KMS-11 (cell line): ENCODE measurements around the gene DIP2C.

Experiments
- H2AFZ ChIP-seq: fragments of 200-600 bp; sonication (generic); 2 replicates; pipeline ENCODE4 v1.6.1; 2016; ENCODE audit warnings: antibody characterized with exemption, mixed run types, low read depth
- H3K27ac ChIP-seq: fragments of 200-600 bp; sonication (generic); 2 replicates; pipeline ENCODE4 v1.6.1; 2016; ENCODE audit warnings: mild to moderate bottlenecking, mixed run types
- H3K27me3 ChIP-seq: fragments of 200-600 bp; sonication (generic); 2 replicates; pipeline ENCODE4 v1.6.1; 2017; ENCODE audit warnings: mild to moderate bottlenecking, low read depth, mixed run types, moderate library complexity; ENCODE audit not compliant: insufficient read depth
- H3K36me3 ChIP-seq: fragments of 200-600 bp; sonication (generic); 2 replicates; pipeline ENCODE4 v1.6.1; 2017; ENCODE audit warnings: mild to moderate bottlenecking, mixed run types; ENCODE audit not compliant: insufficient read depth
- H3K4me1 ChIP-seq: fragments of 200-600 bp; sonication (generic); 2 replicates; pipeline ENCODE4 v1.6.1; 2016; ENCODE audit warnings: mild to moderate bottlenecking, low read depth, mixed run types; ENCODE audit not compliant: poor library complexity, severe bottlenecking
- H3K4me2 ChIP-seq: fragments of 200-600 bp; sonication (generic); 2 replicates; pipeline ENCODE4 v1.7.0; 2016; ENCODE audit warnings: mild to moderate bottlenecking, mixed run types
- H3K4me3 ChIP-seq: fragments of 200-600 bp; sonication (generic); IDR thresholded peaks from 2 replicates; pipeline ENCODE4 v1.6.1; 2017; ENCODE audit warnings: low read depth, low read length, mixed read lengths; ENCODE audit not compliant: insufficient read depth
- H3K79me2 ChIP-seq: fragments of 200-600 bp; sonication (generic); 2 replicates; pipeline ENCODE4 v1.6.1; 2016; ENCODE audit warnings: low read depth, mixed run types; ENCODE audit not compliant: insufficient read depth
- H3K9ac ChIP-seq: fragments of 200-600 bp; sonication (generic); 2 replicates; pipeline ENCODE4 v1.6.1; 2016; ENCODE audit warnings: mild to moderate bottlenecking, mixed run types
- H4K20me1 ChIP-seq: fragments of 200-600 bp; sonication (generic); 2 replicates; pipeline ENCODE4 v1.6.1; 2016; ENCODE audit warnings: mild to moderate bottlenecking, mixed run types; ENCODE audit not compliant: insufficient read depth
- CTCF ChIP-seq: fragments of 200-600 bp; sonication (generic); conservative IDR thresholded peaks from 2 replicates; pipeline ENCODE4 v1.6.1; 2017; ENCODE audit warnings: low read depth, mild to moderate bottlenecking, antibody characterized with exemption, low read length, moderate library complexity, mixed read lengths

Gene DIP2C

DNA sequence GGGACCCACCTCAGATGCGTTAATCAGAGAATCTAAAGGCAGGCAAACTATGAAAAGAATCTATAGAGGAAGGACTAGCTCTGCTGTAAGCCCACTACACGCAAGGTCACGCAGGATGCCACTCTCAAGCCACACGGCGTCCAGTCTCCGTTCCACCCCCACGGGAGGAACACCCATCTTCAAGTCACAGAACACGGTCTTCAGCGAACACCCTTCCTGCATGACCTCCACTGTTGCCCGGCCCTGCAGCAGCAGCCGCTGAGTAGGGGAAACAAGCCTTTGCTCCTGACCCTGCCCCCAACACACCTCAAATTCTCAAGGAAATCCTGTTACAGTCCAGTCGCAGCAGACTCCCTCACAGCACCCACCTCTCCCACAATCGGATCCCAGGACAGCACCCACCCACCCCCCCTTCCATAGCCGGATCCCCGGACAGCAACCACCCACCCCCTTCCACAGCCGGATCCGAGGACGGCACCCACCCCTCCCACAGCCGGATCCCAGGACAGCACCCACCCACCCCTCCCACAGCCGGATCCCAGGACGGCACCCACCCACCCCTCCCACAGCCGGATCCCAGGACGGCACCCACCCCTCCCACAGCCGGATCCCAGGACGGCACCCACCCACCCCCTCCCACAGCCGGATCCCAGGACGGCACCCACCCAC lies 133.7 kb downstream of the DIP2C start:
- no peak overlapping the region for H3K9ac ChIP-seq
- H3K4me2 ChIP-seq, result no peak overlapping the region
- H3K36me3 ChIP-seq, result no peaks in the 10 kb centered on the region
- TF ChIP-seq CTCF, result no peak
- H3K4me3 ChIP-seq, result no peak overlapping the region
- no peak overlapping the region for H2AFZ ChIP-seq
- H3K4me1 ChIP-seq, result peaks cover 8% of the 10 kb centered on the region
- no peak overlapping the region for H3K27ac ChIP-seq
- peaks cover 4% of the 10 kb centered on the region for H4K20me1 ChIP-seq
- H3K79me2 ChIP-seq, result peaks cover 22% of the 10 kb centered on the region; the same call in 1 of the 2 replicates
- no peaks in the 10 kb centered on the region for H3K27me3 ChIP-seq

DNA sequence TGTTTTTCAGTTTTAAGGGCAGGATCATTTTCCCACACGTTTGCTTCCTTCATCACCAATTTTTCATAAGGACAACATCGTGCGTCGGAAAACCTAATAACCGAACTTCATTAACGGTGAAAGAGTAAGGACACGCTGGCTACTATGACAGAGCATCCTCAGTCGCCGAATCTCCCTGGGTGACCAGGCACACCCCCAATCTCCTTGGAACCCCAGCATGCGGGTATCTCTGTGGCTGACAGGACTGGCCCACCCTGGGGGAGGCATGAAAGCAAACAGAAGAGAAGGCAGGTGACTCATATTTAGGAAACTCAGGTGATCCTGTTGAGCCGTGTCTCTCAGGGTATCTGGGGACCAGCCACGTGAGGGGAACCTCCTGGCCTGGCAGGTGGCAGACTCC lies 134.2 kb downstream of the DIP2C start:
- H3K79me2 ChIP-seq, result peaks cover 17% of the 10 kb centered on the region; the same call in 1 of the 2 replicates
- H3K36me3 ChIP-seq, result no peaks in the 10 kb centered on the region
- H3K4me3 ChIP-seq, result no peak overlapping the region
- H3K27ac ChIP-seq, result no peak overlapping the region
- no peak overlapping the region for H2AFZ ChIP-seq
- peaks cover 4% of the 10 kb centered on the region for H3K4me1 ChIP-seq
- no peaks in the 10 kb centered on the region for H3K27me3 ChIP-seq
- H4K20me1 ChIP-seq, result peaks cover 4% of the 10 kb centered on the region
- no peak for TF ChIP-seq CTCF
- no peak overlapping the region for H3K4me2 ChIP-seq
- H3K9ac ChIP-seq, result no peak overlapping the region

DNA sequence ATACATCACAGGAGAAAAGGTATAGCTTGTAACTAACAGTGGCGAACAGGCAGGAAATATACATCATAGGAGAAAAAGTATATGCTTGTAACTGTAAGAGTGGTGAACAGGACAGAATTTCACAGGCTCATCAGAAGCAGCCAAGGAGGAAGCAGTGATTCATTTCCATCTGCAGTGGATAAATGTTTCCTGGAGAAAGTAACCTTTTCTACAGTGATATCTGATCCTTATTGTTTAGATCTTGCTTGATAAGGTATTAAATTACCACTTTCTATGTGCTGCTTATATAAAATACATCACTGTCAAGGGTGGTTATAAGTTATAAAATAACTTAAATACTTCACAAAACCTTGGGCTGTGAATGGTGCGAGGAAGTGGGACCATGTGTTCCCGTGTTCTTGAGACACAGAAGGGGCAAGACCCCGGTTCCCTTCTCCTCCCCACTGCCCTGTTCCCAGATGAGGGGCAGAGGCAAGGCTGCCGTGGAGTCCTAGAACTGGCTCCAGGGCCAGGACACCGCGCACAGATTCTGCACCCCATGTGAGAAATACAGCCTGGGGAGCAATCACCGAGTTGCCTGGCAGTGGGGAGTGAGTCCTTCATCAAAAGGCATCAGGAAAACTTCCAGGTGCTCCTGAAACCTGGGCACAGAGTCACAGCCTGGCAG lies 135.2 kb downstream of the DIP2C start:
- no peaks in the 10 kb centered on the region for H3K27me3 ChIP-seq
- no peak overlapping the region for H3K9ac ChIP-seq
- no peak for TF ChIP-seq CTCF
- no peak overlapping the region for H3K4me2 ChIP-seq
- no peak overlapping the region for H2AFZ ChIP-seq
- no peak overlapping the region for H3K4me3 ChIP-seq
- H3K4me1 ChIP-seq, result no peaks in the 10 kb centered on the region
- H3K36me3 ChIP-seq, result no peaks in the 10 kb centered on the region
- H4K20me1 ChIP-seq, result peaks cover 4% of the 10 kb centered on the region
- no peak overlapping the region for H3K27ac ChIP-seq
- H3K79me2 ChIP-seq, result peaks cover 15% of the 10 kb centered on the region; the same call in 1 of the 2 replicates

GRCh38 chr10:553233-553632 lies 136.2 kb downstream of the DIP2C start:
- H3K4me3 ChIP-seq, result no peak overlapping the region
- no peak overlapping the region for H2AFZ ChIP-seq
- no peaks in the 10 kb centered on the region for H3K27me3 ChIP-seq
- H3K4me1 ChIP-seq, result no peaks in the 10 kb centered on the region
- no peak overlapping the region for H3K9ac ChIP-seq
- peaks cover 15% of the 10 kb centered on the region; the same call in 1 of the 2 replicates for H3K79me2 ChIP-seq
- peaks cover 4% of the 10 kb centered on the region for H4K20me1 ChIP-seq
- no peak for TF ChIP-seq CTCF
- H3K4me2 ChIP-seq, result no peak overlapping the region
- H3K36me3 ChIP-seq, result no peaks in the 10 kb centered on the region
- no peak overlapping the region for H3K27ac ChIP-seq
